Measurements from ENCODE around the gene KIF13A.
"Not testable (repeated sequence)": the region's sequence is repeated elsewhere in the genome, so short reads cannot be mapped to it uniquely, and the experiment has no call there.

Gene KIF13A

GRCh38 chr6:17842014-17842776, 145.2 kb downstream of the KIF13A start:
- no peak for DNase-seq

GRCh38 chr6:17839513-17840223, 147.8 kb downstream of the KIF13A start:
- DNase-seq: no peak

GRCh38 chr6:17836293-17836692, 151.1 kb downstream of the KIF13A start:
- DNase-seq: no peak

GRCh38 chr6:17835784-17836183, 151.7 kb downstream of the KIF13A start:
- DNase-seq: no peak

- DNase-seq: no peak
Measured at GRCh38 chr6:17831135-17831534, 156.3 kb downstream of the KIF13A start.

GRCh38 chr6:17829905-17830304, 157.5 kb downstream of the KIF13A start:
- DNase-seq: no peak

- no peak for DNase-seq
Measured at GRCh38 chr6:17828149-17828548, 159.3 kb downstream of the KIF13A start.

GRCh38 chr6:17826301-17826700, 161.1 kb downstream of the KIF13A start:
- DNase-seq: no peak

GRCh38 chr6:17820055-17820454, 167.4 kb downstream of the KIF13A start:
- DNase-seq: no peak

- DNase-seq: no peak
Measured at GRCh38 chr6:17817763-17818162, 169.7 kb downstream of the KIF13A start.

- no peak for DNase-seq
Measured at GRCh38 chr6:17816921-17817611, 170.4 kb downstream of the KIF13A start.

GRCh38 chr6:17813542-17813941, 173.9 kb downstream of the KIF13A start:
- DNase-seq: no peak

- no peak for DNase-seq
Measured at GRCh38 chr6:17812311-17812710, 175.1 kb downstream of the KIF13A start.

- DNase-seq: no peak
Measured at GRCh38 chr6:17808609-17809008, 178.8 kb downstream of the KIF13A start.

GRCh38 chr6:17807431-17807830, 180.0 kb downstream of the KIF13A start:
- not testable (repeated sequence) for DNase-seq

- no peak for DNase-seq
Measured at GRCh38 chr6:17803409-17803808, 184.0 kb downstream of the KIF13A start.

GRCh38 chr6:17798477-17799154, 188.8 kb downstream of the KIF13A start:
- no peak for DNase-seq

GRCh38 chr6:17790489-17790888, 196.9 kb downstream of the KIF13A start:
- DNase-seq: no peak

- no peak for DNase-seq
Measured at GRCh38 chr6:17785094-17785787, 202.2 kb downstream of the KIF13A start.

GRCh38 chr6:17780061-17780460, 207.4 kb downstream of the KIF13A start:
- no peak for DNase-seq

- DNase-seq: no peak
Measured at GRCh38 chr6:17771609-17772008, 215.8 kb downstream of the KIF13A start.

GRCh38 chr6:17768881-17769280, 218.6 kb downstream of the KIF13A start:
- DNase-seq: no peak

- peak; percentile 24 for DNase-seq
Measured at GRCh38 chr6:17768388-17768787, 219.0 kb downstream of the KIF13A start.

Measured in right hindlimb (tissue), 1 donor.